NCI-H524 (cell line): ENCODE results near the gene ME3.

ENCODE experiments used
- DNase-seq, 2 experiments: peaks; one replicate each; lab custom pipeline; 2025; lab: John Stamatoyannopoulos, UW

The ME3 gene

DNA sequence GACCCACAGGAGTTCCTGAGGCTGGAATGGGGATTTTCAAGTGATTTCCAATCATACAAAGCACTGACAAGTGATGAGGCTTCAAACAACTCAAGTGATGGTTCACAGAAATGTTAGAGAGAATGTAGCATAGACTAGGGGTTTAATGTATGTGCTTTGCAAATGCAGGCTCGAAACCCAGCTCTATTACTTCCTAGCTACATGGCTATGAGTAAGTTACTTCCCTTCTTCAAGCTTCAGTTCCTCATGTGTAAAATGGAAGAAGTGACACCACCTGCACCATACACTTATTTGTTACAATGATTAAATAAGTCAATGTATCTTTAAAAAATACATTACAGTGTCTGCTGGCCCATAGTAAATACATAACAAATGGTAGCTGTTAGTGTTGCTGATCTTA lies 158.0 kb downstream of the ME3 start:
- DNase-seq, result no peak

DNA sequence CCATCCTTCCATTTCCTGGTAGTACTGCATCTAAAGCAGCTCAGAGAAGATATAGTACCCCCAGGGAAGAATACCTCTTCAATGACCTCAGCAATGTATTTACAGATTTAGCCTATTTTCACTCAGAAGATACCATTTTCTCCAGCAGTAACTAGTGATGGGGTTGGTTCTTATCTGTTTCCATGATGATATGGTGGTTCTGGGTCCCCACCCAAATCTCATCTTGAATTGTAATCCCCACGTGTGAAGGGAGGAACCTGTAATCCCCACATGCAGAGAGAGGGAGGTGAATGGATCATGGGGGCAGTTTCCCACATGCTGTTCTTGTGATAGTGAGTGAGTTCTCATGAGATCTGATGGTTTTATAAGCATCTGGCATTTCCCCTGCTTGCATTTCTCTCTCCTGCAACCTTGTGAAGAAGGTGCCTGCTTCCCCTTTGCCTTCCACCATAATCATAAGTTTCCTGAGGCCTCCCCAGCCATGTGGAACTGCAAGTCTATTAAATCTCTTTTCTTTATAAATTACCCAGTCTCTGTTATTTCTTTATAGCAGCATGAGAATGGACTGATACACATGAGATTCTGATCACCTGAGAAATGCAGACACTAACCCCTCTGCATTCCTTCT lies 158.6 kb downstream of the ME3 start:
- DNase-seq, result no peak

DNA sequence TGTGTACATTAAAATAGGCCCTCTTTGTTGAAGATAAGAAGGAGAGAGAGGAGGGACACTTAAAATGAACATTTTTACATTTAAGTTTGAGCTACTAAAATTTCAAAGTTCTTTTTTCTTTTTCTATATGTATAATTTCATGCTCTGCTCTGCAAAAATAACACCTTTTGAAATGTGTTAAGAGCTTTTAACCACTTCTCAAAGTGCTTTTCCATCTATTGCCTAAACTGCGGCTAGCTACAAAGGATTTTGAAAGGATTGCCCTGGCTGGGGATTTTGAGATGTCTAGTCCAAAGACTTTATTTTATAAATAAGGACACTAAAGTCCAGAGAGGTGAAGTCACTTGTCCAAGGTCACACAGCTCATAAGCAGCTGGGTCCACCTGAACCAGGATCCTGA lies 159.3 kb downstream of the ME3 start:
- DNase-seq, result no peak

- no peak for DNase-seq
These were observed 161.3 kb downstream of the ME3 start for GRCh38 chr11:86511086-86511551.

DNA sequence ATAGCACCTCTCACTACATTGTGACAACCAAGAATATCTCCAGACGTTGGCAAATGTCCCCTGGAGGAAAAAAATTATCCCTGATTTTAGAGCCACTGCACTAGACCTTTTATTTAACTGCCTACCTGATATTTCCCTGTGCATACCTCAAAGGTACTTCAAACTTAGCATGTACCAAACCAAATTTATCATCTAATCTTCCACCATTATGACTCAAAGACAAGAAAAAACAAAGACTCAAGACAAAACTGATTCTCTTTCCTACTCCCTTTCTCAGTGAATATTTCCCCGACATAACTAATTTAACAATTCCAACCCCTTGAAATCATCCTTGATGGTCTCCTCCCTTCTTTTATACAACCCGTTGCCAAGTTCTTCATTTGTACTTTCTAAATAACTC lies 161.7 kb downstream of the ME3 start:
- DNase-seq, result no peak

GRCh38 chr11:86510097-86510496 lies 162.3 kb downstream of the ME3 start:
- no peak for DNase-seq

GRCh38 chr11:86509588-86509974 lies 162.8 kb downstream of the ME3 start:
- DNase-seq, result no peak

GRCh38 chr11:86508604-86509587 lies 163.5 kb downstream of the ME3 start:
- no peak for DNase-seq

DNA sequence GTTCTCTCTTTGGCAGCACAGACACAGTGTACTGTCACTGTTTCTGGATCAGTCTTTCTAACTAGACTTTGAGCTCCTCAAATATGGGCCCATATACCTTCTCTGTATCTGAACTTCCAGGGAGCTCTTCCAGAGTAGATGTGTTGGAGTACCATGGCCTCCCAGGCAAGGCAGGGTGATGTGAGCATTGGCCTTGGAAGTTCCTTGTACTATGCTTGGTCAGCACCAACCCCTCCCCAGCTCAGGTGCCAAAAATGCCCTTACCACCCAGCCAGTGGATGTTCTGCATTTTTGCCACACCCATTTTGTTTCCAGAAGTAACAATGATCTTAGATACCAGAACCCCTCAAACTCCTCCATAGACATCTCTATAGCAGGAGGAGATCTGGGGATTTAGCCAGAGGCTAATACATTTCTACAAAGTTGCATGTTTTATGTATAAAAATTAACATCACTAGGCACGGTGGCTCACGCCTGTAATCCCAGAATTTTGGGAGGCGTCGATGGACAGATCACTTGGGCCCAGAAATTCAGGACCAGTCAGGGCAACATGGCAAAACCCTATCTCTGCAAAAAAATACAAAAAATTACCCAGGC lies 165.1 kb downstream of the ME3 start:
- DNase-seq, result no peak

- DNase-seq, result no peak
These were observed 166.2 kb downstream of the ME3 start for GRCh38 chr11:86506235-86506634.

DNA sequence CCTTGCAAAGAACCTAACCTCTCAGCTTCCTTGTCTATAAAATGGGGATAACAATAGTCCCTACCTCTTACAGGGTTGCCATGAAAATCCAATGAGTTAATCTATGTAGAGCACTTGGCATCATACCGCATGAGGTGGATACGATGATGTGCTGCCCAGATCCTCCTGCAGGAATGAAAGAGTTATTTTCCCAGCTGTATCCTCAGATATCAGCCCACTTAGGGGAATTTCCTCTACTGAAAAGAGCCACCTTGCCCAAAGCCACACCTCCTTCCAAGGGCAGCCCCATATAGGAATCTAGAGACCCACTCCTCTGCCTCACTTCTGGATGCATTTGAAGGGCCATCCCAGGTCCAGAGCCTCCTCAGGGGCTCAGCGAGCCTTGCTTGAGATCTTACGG lies 169.3 kb downstream of the ME3 start:
- DNase-seq, result no peak

GRCh38 chr11:86502137-86502642 lies 170.2 kb downstream of the ME3 start:
- no peak for DNase-seq

DNA sequence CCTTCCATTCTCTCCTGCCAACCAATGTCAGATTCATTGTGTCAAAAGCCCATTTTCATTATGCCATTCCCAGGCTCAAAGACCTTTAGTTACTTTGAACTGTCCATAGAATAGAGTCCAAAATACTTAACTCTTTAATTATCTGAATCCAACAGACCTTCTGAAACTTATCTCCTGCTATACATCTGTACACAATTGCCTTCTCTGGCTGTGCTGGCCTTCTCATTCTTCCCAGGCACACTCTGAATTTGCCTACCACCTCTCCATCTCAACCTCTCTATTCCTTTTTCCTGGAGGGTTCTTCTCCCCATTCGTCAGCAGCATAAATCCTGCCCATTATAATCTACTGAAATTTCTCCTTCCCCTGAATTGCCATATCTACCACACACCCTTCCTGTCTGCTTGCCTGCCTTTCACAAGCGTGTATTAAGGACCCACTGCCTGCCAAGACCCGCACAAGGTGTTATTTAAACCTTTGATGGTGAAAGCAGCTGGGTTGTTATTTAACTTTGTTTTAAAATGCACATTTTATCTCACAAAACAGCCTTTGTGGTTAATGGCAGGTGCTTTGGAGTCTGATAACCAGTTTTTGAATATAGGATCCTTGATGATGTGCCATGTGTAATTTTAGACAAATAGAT lies 171.8 kb downstream of the ME3 start:
- DNase-seq, result no peak

GRCh38 chr11:86499723-86500129 lies 172.7 kb downstream of the ME3 start:
- no peak for DNase-seq

GRCh38 chr11:86497836-86498235 lies 174.6 kb downstream of the ME3 start:
- no peak for DNase-seq

DNA sequence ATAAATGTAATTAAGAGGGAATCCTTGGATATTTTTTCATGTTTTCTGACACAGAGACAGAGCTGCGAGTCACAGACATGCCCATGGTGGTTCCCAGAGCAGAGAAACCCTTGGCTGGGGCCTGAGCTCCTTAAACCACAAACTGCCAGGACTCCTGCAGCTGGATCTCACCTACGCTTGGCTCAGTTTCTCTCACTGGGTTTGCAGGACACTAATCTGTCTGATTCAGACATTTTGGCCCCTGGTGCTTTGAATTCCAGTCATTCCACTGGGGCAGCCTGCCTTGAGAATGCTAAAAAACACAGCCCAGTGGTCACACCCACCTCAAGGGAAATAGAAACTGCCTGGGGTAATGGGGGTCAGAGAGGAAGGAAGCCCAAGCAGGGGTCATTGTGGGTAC lies 175.1 kb downstream of the ME3 start:
- no peak for DNase-seq

DNA sequence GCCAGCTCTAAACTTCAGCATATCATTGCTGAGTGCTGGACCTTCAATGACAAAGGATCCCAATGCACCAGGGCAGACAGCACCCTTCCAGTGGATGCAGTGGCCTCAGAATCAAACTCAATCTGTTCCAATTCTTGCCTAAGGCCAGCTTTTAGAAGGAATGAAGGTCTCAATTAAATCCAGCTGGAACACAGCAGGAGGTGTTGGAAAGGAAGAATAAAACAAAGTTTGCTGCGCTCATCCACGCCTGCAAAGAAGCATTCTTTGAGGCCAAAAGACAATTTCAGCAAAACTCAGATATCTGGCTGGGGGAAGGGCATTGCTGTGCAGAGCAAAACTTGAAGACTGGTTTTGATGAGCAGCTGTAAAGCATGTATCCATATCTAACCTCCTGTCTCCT lies 177.1 kb downstream of the ME3 start:
- DNase-seq, result no peak

GRCh38 chr11:86492370-86493010 lies 179.9 kb downstream of the ME3 start:
- no peak for DNase-seq

DNA sequence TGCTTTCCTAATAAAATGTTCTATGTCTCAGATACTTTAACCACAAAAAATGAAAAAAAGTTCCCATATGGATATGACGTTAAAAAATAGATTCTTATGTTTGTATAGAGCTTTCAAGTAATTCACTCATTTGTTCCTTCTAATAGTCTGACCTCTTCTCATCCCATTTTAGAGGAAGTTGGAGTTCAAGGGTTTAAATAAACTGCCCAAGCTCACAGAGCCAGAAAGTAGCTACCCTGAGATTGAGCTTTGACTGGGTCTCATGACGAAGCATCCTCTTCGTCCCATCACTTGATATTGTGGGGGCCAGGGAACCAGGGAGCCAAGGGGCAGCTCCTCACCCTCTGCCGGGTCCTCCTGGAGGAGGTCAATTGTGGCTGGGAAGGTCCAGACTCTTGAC lies 181.4 kb downstream of the ME3 start:
- DNase-seq, result no peak

DNA sequence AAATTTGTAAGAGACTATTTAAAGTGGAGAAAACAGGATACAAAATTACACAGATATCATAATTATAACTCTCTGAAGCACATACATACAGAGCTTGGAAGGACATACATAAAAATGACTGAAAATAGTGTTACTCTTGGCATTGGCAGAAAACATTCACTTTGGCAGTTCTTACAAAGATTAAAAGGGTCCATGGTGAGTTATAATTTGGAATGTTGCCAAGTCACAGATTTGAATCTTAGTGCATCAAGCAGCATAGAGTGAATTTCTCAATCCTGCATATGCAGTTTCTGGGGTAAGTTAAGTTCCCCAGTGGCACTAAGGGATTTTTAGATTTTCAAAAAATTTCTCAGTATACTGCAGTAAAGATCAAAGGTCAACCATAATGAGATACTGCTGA lies 181.8 kb downstream of the ME3 start:
- DNase-seq, result no peak

- no peak for DNase-seq
These were observed 183.0 kb downstream of the ME3 start for GRCh38 chr11:86489442-86489841.

GRCh38 chr11:86488553-86488952 lies 183.9 kb downstream of the ME3 start:
- no peak for DNase-seq
